Esophagus (tissue), 2 donors: ENCODE measurements around the gene DLGAP1. TPM values are rescaled to one million over a fixed set of nuclear protein-coding genes. Genes with fewer than 3 reads are reported as not detected.
"Not testable (repeated sequence)": the region's sequence is repeated elsewhere in the genome, so short reads cannot be mapped to it uniquely, and the experiment has no call there.

Experiments used
- H3K27ac ChIP-seq, 2 donors: one replicate each; pipeline ENCODE4 v1.5.1; 2013; ENCODE audit warnings: low read depth in 2 of 2, mild to moderate bottlenecking in 2 of 2, inconsistent platforms in 1 of 2, low read length in 1 of 2, moderate library complexity in 1 of 2
- H3K27me3 ChIP-seq, 2 donors: one replicate each; pipeline ENCODE4 v1.6.1; 2013; ENCODE audit warnings: low read length in 2 of 2, control low read depth in 1 of 2, mild to moderate bottlenecking in 1 of 2; ENCODE audit not compliant: insufficient read depth in 2 of 2, control insufficient read depth in 1 of 2
- H3K36me3 ChIP-seq, 2 donors: one replicate each; pipeline ENCODE4 v1.6.1; 2013; ENCODE audit warnings: low read length in 1 of 2; ENCODE audit not compliant: control insufficient read depth in 2 of 2, insufficient read depth in 2 of 2
- H3K4me1 ChIP-seq, 2 donors: one replicate each; pipeline ENCODE4 v1.6.1; 2013; ENCODE audit warnings: low read length in 1 of 2; ENCODE audit not compliant: control insufficient read depth in 2 of 2, insufficient read depth in 2 of 2
- H3K4me3 ChIP-seq, 2 donors: one replicate each; pipeline ENCODE4 v1.5.1; 2013; ENCODE audit warnings: low read length in 2 of 2, mild to moderate bottlenecking in 2 of 2, low read depth in 1 of 2, moderate library complexity in 1 of 2
- H3K9me3 ChIP-seq, 2 donors: one replicate each; pipeline ENCODE4 v1.6.1; 2013; ENCODE audit warnings: mild to moderate bottlenecking in 2 of 2, low read depth in 1 of 2, low read length in 1 of 2, moderate library complexity in 1 of 2; ENCODE audit not compliant: control insufficient read depth in 2 of 2, insufficient read depth in 1 of 2
- WGBS, 2 donors: extraction: QIAGEN DNeasy Blood & Tissue Kit; methylation state at CpG; one replicate each; pipeline ENCODE4 v1.1.7; 2013; 5-methylcytosine and 5-hydroxymethylcytosine counted together
- polyA plus RNA-seq, 2 donors: library from polyadenylated mRNA; stranded (reverse); fragments of 200-250 nt; gene quantifications; one replicate each; pipeline ENCODE4 v1.2.3, GENCODE V29; 2013
- donor health status: healthy with polysubstance abuse.
- donor health status: Bipolar disorder and iron deficiency.

The DLGAP1 gene
- under 1 TPM; 0.47 to 0.59 TPM for polyA plus RNA-seq

- WGBS, 2 donors = 1 to 2% methylated on average over 43 to 75 of the region's 75 CpGs
- Histone ChIP-seq H3K4me3 (peak within 1 kb of the TSS; percentile 46 to 52), H3K4me1 (peaks cover 5 to 8% of the 10 kb centered on the region in 2 donors), H3K27ac (no peak within 1 kb of the TSS), H3K9me3 (no peaks in the 10 kb centered on the region), H3K36me3 (no peaks in the 10 kb centered on the region), H3K27me3 (peaks cover 0 to 13% of the 10 kb centered on the region in 2 donors)
Observed at GRCh38 chr18:4455113-4455811, at the start of gene DLGAP1. Gene DLGAP1 (minus strand): TSS chr18:4455307.

GRCh38 chr18:4494703-4495284 lies 39.7 kb upstream of the DLGAP1 start:
- H3K9me3 ChIP-seq = not testable (repeated sequence)

GRCh38 chr18:4468511-4468910 lies 13.4 kb upstream of the DLGAP1 start:
- no peak overlapping the region for H3K27ac ChIP-seq
- 42 to 52% methylated on average over 3 of the region's 3 CpGs for WGBS, 2 donors

More at GRCh38 chr18:4494703-4495284, 39.7 kb upstream of the DLGAP1 start:
- not testable (repeated sequence) for H3K27me3 ChIP-seq, H3K4me3 ChIP-seq, H3K27ac ChIP-seq, H3K4me1 ChIP-seq, H3K36me3 ChIP-seq
- 84 to 87% methylated on average over 4 of the region's 4 CpGs for WGBS, 2 donors

GRCh38 chr18:4454537-4455112 lies 482 bp downstream of the DLGAP1 start:
- Histone ChIP-seq H3K9me3 (no peaks in the 10 kb centered on the region), H3K27ac (no peak overlapping the region), H3K4me1 (peaks cover 5 to 8% of the 10 kb centered on the region in 2 donors), H3K4me3 (peak overlapping the region; percentile 46 to 52), H3K27me3 (peaks cover 0 to 13% of the 10 kb centered on the region in 2 donors), H3K36me3 (no peaks in the 10 kb centered on the region)
- 2 to 3% methylated on average over 52 to 65 of the region's 65 CpGs for WGBS, 2 donors

More at GRCh38 chr18:4468511-4468910, 13.4 kb upstream of the DLGAP1 start:
- Histone ChIP-seq H3K4me3 (no peak overlapping the region), H3K9me3 (no peaks in the 10 kb centered on the region), H3K4me1 (no peaks in the 10 kb centered on the region), H3K36me3 (no peaks in the 10 kb centered on the region), H3K27me3 (no peaks in the 10 kb centered on the region)

- H3K9me3 ChIP-seq = no peaks in the 10 kb centered on the region
- peaks cover 0 to 13% of the 10 kb centered on the region in 2 donors for H3K27me3 ChIP-seq
- no peak overlapping the region for H3K27ac ChIP-seq
- H3K4me1 ChIP-seq = peaks cover 5 to 8% of the 10 kb centered on the region in 2 donors
- H3K36me3 ChIP-seq = no peaks in the 10 kb centered on the region
- peak overlapping the region; percentile 46 to 52 for H3K4me3 ChIP-seq
- WGBS, 2 donors = 4% methylated on average over 46 of the region's 46 CpGs
Observed at GRCh38 chr18:4453874-4454536, 1.1 kb downstream of the DLGAP1 start.

GRCh38 chr18:4453567-4453873 lies 1.6 kb downstream of the DLGAP1 start:
- H3K27me3 ChIP-seq = peaks cover 0 to 13% of the 10 kb centered on the region in 2 donors
- peaks cover 5 to 8% of the 10 kb centered on the region in 2 donors for H3K4me1 ChIP-seq
- H3K27ac ChIP-seq = no peak overlapping the region
- H3K4me3 ChIP-seq = no peak overlapping the region
- no peaks in the 10 kb centered on the region for H3K9me3 ChIP-seq
- H3K36me3 ChIP-seq = no peaks in the 10 kb centered on the region
- 9 to 12% methylated on average over 8 of the region's 8 CpGs for WGBS, 2 donors

GRCh38 chr18:4450065-4450658 lies 4.9 kb downstream of the DLGAP1 start:
- 29 to 32% methylated on average over 2 of the region's 2 CpGs for WGBS, 2 donors
- no peak overlapping the region for H3K4me3 ChIP-seq
- no peaks in the 10 kb centered on the region for H3K36me3 ChIP-seq
- H3K27ac ChIP-seq = no peak overlapping the region
- peaks cover 0 to 9% of the 10 kb centered on the region in 2 donors for H3K27me3 ChIP-seq
- no peaks in the 10 kb centered on the region for H3K9me3 ChIP-seq
- peaks cover 5% of the 10 kb centered on the region in 2 donors for H3K4me1 ChIP-seq

GRCh38 chr18:4445902-4446301 lies 9.2 kb downstream of the DLGAP1 start:
- Histone ChIP-seq H3K4me1 (no peaks in the 10 kb centered on the region), H3K4me3 (no peak overlapping the region), H3K36me3 (no peaks in the 10 kb centered on the region), H3K27me3 (no peaks in the 10 kb centered on the region), H3K9me3 (no peaks in the 10 kb centered on the region), H3K27ac (no peak overlapping the region)
- WGBS, 2 donors = 68 to 76% methylated on average over 4 of the region's 4 CpGs

GRCh38 chr18:4444306-4444705 lies 10.8 kb downstream of the DLGAP1 start:
- Histone ChIP-seq H3K36me3 (no peaks in the 10 kb centered on the region), H3K27ac (no peak overlapping the region), H3K9me3 (no peaks in the 10 kb centered on the region), H3K4me1 (no peaks in the 10 kb centered on the region), H3K4me3 (no peak overlapping the region), H3K27me3 (no peaks in the 10 kb centered on the region)
